ENCODE data around the gene GRK2. TPM values are rescaled to one million over a fixed set of nuclear protein-coding genes. Genes with fewer than 3 reads are reported as not detected.
"Not testable (repeated sequence)": the region's sequence is repeated elsewhere in the genome, so short reads cannot be mapped to it uniquely, and the experiment has no call there.

The GRK2 gene
- total RNA-seq, result 100 TPM

DNA sequence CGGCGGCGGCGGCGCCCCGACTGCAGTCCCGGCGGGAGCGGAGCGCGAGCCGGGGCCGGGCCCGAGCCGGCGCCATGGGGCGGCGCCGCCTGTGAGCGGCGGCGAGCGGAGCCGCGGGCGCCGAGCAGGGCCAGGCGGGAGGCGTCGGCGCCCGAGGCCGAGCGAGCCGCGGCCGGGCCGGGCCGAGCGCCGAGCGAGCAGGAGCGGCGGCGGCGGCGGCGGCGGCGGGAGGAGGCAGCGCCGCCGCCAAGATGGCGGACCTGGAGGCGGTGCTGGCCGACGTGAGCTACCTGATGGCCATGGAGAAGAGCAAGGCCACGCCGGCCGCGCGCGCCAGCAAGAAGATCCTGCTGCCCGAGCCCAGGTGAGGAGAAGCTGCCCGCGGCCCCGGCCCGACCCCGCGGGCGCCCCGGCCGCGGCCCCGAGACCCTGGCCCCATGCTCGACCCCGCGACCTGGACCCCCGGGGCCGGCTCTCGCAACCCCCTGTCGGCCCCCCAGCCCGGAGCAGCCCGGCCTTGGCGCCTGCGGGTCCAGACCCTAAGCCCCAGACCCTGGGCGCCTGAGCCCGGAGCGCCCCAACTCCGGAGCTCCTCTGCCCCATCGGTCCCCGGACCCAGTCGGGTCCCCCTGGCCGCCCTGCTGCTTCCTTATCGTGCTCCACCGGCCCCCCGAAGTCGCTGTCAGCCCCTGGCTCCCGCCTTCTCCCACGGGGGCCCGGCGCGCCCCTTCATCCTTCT, at the start of gene GRK2:
Gene GRK2 (plus strand): TSS at position 25 of the 739 bp plus-strand sequence. CDS start 227 bp downstream, at position 252.
- peak within 1 kb of the TSS; percentile 60 to 98 for H3K4me3 ChIP-seq
- no peak for TF ChIP-seq POLR2AphosphoS5 (IDR thresholded peaks at IDR 0.05; ENCODE audit: insufficient read depth in 1 of 2, low read depth in 1 of 2)
- no peak for TF ChIP-seq POLR2A (IDR thresholded peaks at IDR 0.05)
- no peak for TF ChIP-seq CTCF (IDR thresholded peaks at IDR 0.05)
- H3K27ac ChIP-seq, result peak within 1 kb of the TSS; percentile 96
- DNase-seq (ENCODE audit: extremely low spot score in 2 of 2), result no peak
- H3K4me1 ChIP-seq, result peaks cover 86% of the 10 kb centered on the region
- peaks cover 0 to 11% of the 10 kb centered on the region in 2 donors for H3K36me3 ChIP-seq
- no peaks in the 10 kb centered on the region for H3K27me3 ChIP-seq
- no peaks in the 10 kb centered on the region for H3K9me3 ChIP-seq
- intact Hi-C loops (cut with DNase I), result loop anchor here (1.0 kb wide), 1 partner anchor 51 kb away; no protein-coding TSS in a partner anchor

DNA sequence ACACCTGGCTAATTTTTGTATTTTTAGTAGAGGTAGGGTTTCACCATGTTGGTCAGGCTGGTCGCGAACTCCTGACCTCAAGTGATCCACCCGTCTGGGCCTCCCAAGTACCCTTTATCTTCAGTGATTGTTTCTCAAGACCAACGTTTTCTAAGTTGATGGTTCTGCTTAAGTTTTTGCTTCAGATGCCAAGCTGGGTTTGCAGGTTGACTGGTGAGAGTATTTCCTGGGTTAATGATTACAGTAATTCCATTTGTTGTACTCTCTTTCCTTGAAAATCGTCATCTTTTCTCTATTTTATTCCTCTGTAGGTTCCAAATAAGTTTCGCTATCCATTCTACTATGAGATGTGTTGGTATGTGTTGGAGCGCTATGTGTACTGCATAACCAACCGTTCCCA, 38.5 kb upstream of the GRK2 start:
- H3K36me3 ChIP-seq, result peaks cover 0 to 57% of the 10 kb centered on the region in 2 donors
- no peaks in the 10 kb centered on the region for H3K4me1 ChIP-seq
- H3K27ac ChIP-seq, result no peak overlapping the region
- TF ChIP-seq POLR2A (IDR thresholded peaks at IDR 0.05) (no peak), POLR2AphosphoS5 (IDR thresholded peaks at IDR 0.05; ENCODE audit: insufficient read depth in 1 of 2, low read depth in 1 of 2) (no peak), CTCF (IDR thresholded peaks at IDR 0.05) (no peak)
- no peak for DNase-seq (ENCODE audit: extremely low spot score in 2 of 2)
- H3K4me3 ChIP-seq, result no peak overlapping the region
- intact Hi-C loops (cut with DNase I), result no loop called here
- H3K27me3 ChIP-seq, result no peaks in the 10 kb centered on the region
- H3K9me3 ChIP-seq, result no peaks in the 10 kb centered on the region

- intact Hi-C loops (cut with DNase I), result no loop called here
Observed at GRCh38 chr11:67230406-67230805, 35.9 kb upstream of the GRK2 start.

DNA sequence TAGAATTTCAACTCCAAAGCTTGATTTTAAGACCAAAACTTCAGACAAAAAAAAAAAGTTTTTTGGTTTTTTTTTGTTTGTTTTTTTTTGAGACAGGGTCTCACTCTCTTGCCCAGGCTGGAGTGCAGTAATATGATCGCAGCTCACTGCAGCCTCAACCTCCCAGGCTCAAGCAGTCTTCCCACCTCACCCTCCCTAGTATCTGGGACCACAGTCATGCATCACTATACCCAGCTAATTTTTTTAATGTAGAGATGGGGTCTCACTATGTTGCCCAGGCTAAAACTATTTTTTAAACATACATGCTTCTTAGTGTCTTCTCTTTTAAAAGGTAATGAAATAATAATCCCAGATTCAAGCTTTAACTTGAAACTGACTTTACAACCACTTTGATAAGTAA, 35.4 kb upstream of the GRK2 start:
- TF ChIP-seq CTCF (IDR thresholded peaks at IDR 0.05) (no peak), POLR2A (IDR thresholded peaks at IDR 0.05) (no peak), POLR2AphosphoS5 (IDR thresholded peaks at IDR 0.05; ENCODE audit: insufficient read depth in 1 of 2, low read depth in 1 of 2) (no peak)
- Histone ChIP-seq H3K4me3 (no peak overlapping the region), H3K36me3 (peaks cover 0 to 42% of the 10 kb centered on the region in 2 donors), H3K27ac (no peak overlapping the region), H3K4me1 (no peaks in the 10 kb centered on the region), H3K27me3 (no peaks in the 10 kb centered on the region), H3K9me3 (no peaks in the 10 kb centered on the region)
- intact Hi-C loops (cut with DNase I), result no loop called here
- DNase-seq (ENCODE audit: extremely low spot score in 2 of 2), result no peak

More at GRCh38 chr11:67230406-67230805, 35.9 kb upstream of the GRK2 start:
- no peak for DNase-seq (ENCODE audit: extremely low spot score in 2 of 2)
- H3K36me3 ChIP-seq, result peaks cover 0 to 44% of the 10 kb centered on the region in 2 donors
- H3K9me3 ChIP-seq, result no peaks in the 10 kb centered on the region
- H3K27ac ChIP-seq, result no peak overlapping the region
- TF ChIP-seq POLR2A (IDR thresholded peaks at IDR 0.05) (no peak), POLR2AphosphoS5 (IDR thresholded peaks at IDR 0.05; ENCODE audit: insufficient read depth in 1 of 2, low read depth in 1 of 2) (no peak), CTCF (IDR thresholded peaks at IDR 0.05) (no peak)
- no peaks in the 10 kb centered on the region for H3K4me1 ChIP-seq
- H3K27me3 ChIP-seq, result no peaks in the 10 kb centered on the region
- H3K4me3 ChIP-seq, result no peak overlapping the region

DNA sequence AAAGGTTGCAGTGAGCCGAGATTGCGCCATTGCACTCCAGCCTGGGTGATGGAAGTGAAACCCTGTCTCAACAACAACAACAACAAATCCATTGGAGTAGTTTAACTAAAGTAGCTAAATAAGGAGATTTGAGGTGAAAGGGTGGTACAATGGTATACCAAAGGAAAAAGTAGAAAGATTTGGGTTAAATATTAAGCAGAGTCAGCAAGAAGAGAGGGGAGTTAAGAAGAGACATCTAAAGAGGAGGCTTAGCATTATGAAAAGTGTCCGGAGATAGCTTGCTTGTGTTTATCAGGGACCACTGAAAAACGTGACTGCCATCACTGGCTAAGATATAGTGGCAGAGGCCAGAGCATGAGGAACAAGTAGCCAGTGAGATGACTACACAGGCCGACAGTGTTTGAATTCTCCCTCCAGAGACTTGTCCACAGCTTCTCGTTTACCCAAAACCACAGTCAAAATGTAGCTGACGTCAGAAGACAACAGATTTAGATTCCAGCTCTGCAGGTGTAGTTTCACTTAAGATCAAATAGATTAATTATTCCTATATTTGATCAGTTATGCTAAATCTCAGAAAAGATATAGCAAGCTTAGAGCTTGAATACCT, 32.6 kb upstream of the GRK2 start:
- Histone ChIP-seq H3K9me3 (no peaks in the 10 kb centered on the region), H3K27me3 (no peaks in the 10 kb centered on the region), H3K4me3 (no peak overlapping the region), H3K4me1 (peaks cover 4% of the 10 kb centered on the region), H3K36me3 (peaks cover 0 to 28% of the 10 kb centered on the region in 2 donors), H3K27ac (no peak overlapping the region)
- TF ChIP-seq POLR2AphosphoS5 (IDR thresholded peaks at IDR 0.05; ENCODE audit: insufficient read depth in 1 of 2, low read depth in 1 of 2) (no peak), CTCF (IDR thresholded peaks at IDR 0.05) (no peak), POLR2A (IDR thresholded peaks at IDR 0.05) (no peak)
- intact Hi-C loops (cut with DNase I), result no loop called here
- DNase-seq (ENCODE audit: extremely low spot score in 2 of 2), result no peak

- H3K9me3 ChIP-seq; H3K27ac ChIP-seq; H3K4me3 ChIP-seq; H3K27me3 ChIP-seq; intact Hi-C loops (cut with DNase I); DNase-seq (ENCODE audit: extremely low spot score in 2 of 2): not testable (repeated sequence)
- Histone ChIP-seq H3K4me1 (peaks cover 13% of the 10 kb centered on the region), H3K36me3 (peaks cover 0 to 19% of the 10 kb centered on the region in 2 donors)
Observed at GRCh38 chr11:67234571-67234970, 31.7 kb upstream of the GRK2 start.

Measured in vagina (tissue), 2 donors.